T-helper 17 cell (primary cell): Measurements from ENCODE around the gene CD46. TPM values are rescaled to one million over a fixed set of nuclear protein-coding genes. Genes with fewer than 3 reads are reported as not detected.

ENCODE experiments used
- ATAC-seq: fragments of 150-1000 bp; cut with Tn5 transposase; 2 replicates; pipeline ENCODE4 v1.10.0; 2021; ENCODE audit warnings: mild to moderate bottlenecking, moderate library complexity
- DNase-seq, 3 donors: peaks; one replicate each; pipeline versions ENCODE4 v3.0.0 to v3.0.0-alpha.2; 2020 to 2021
- H3K9me3 ChIP-seq: one replicate; pipeline ENCODE4 v1.7.0; 2013; ENCODE audit warnings: low read length, mild to moderate bottlenecking; ENCODE audit not compliant: control insufficient read depth, poor library complexity, severe bottlenecking
- H3K27ac Mint-ChIP-seq: one replicate; pipeline ENCODE4 v1.8.0; 2022; ENCODE audit warnings: mild to moderate bottlenecking, moderate library complexity, mixed read lengths
- H3K27me3 Mint-ChIP-seq: one replicate; pipeline ENCODE4 v1.8.0; 2022; ENCODE audit warnings: mixed read lengths
- H3K36me3 Mint-ChIP-seq: one replicate; pipeline ENCODE4 v1.8.0; 2022; ENCODE audit warnings: low read depth, mixed read lengths
- H3K4me1 Mint-ChIP-seq: one replicate; pipeline ENCODE4 v1.8.0; 2022; ENCODE audit warnings: mild to moderate bottlenecking, mixed read lengths
- H3K4me3 Mint-ChIP-seq: one replicate; pipeline ENCODE4 v1.8.0; 2022; ENCODE audit warnings: mild to moderate bottlenecking, moderate library complexity, mixed read lengths
- total RNA-seq, 4 donors: library from RNA in 2 of 4; stranded (reverse) in 2 of 4; gene quantifications; one replicate each; pipeline ENCODE4 v1.2.3 and lab custom pipeline; 2022 to 2026

The CD46 gene
- total RNA-seq, 2 donors from 2014 or later = 114 to 133 TPM

GRCh38 chr1:207836591-207837347, 84.9 kb downstream of the CD46 start:
- Mint-ChIP-seq H3K4me1 (peaks cover 69% of the 10 kb centered on the region), H3K27ac (peak overlapping the region; percentile 88), H3K36me3 (peaks cover 2% of the 10 kb centered on the region), H3K4me3 (no peak overlapping the region), H3K27me3 (no peaks in the 10 kb centered on the region)
- H3K9me3 ChIP-seq = no peaks in the 10 kb centered on the region
- ATAC-seq = no peak
- DNase-seq = no peak

GRCh38 chr1:207837673-207838072, 85.8 kb downstream of the CD46 start:
- Mint-ChIP-seq H3K4me1 (peaks cover 61% of the 10 kb centered on the region), H3K27ac (peak overlapping the region; percentile 88), H3K4me3 (no peak overlapping the region), H3K27me3 (no peaks in the 10 kb centered on the region), H3K36me3 (peaks cover 2% of the 10 kb centered on the region)
- ATAC-seq = no peak
- no peak for DNase-seq
- H3K9me3 ChIP-seq = no peaks in the 10 kb centered on the region

GRCh38 chr1:207838156-207839082, 86.6 kb downstream of the CD46 start:
- peaks cover 2% of the 10 kb centered on the region for H3K36me3 Mint-ChIP-seq
- peaks cover 60% of the 10 kb centered on the region for H3K4me1 Mint-ChIP-seq
- ATAC-seq (no peak), DNase-seq (no peak)
- peak overlapping the region; percentile 88 for H3K27ac Mint-ChIP-seq
- H3K27me3 Mint-ChIP-seq = no peaks in the 10 kb centered on the region
- no peak overlapping the region for H3K4me3 Mint-ChIP-seq
- no peaks in the 10 kb centered on the region for H3K9me3 ChIP-seq

- no peaks in the 10 kb centered on the region for H3K9me3 ChIP-seq
- Mint-ChIP-seq H3K27me3 (no peaks in the 10 kb centered on the region), H3K27ac (peak overlapping the region; percentile 88), H3K4me1 (peaks cover 61% of the 10 kb centered on the region), H3K36me3 (peaks cover 7% of the 10 kb centered on the region), H3K4me3 (no peak overlapping the region)
- DNase-seq = no peak
- no peak for ATAC-seq
Measured at GRCh38 chr1:207839083-207839413, 87.2 kb downstream of the CD46 start.

- ATAC-seq = no peak
- H3K9me3 ChIP-seq = no peaks in the 10 kb centered on the region
- DNase-seq = no peak
- peaks cover 10% of the 10 kb centered on the region for H3K36me3 Mint-ChIP-seq
- H3K27ac Mint-ChIP-seq = peak overlapping the region; percentile 24
- H3K4me1 Mint-ChIP-seq = peaks cover 60% of the 10 kb centered on the region
- no peak overlapping the region for H3K4me3 Mint-ChIP-seq
- H3K27me3 Mint-ChIP-seq = no peaks in the 10 kb centered on the region
Measured at GRCh38 chr1:207840380-207840779, 88.5 kb downstream of the CD46 start.

GRCh38 chr1:207841293-207841692, 89.4 kb downstream of the CD46 start:
- Mint-ChIP-seq H3K27ac (no peak overlapping the region), H3K36me3 (peaks cover 11% of the 10 kb centered on the region), H3K4me1 (peaks cover 60% of the 10 kb centered on the region), H3K4me3 (no peak overlapping the region), H3K27me3 (no peaks in the 10 kb centered on the region)
- H3K9me3 ChIP-seq = no peaks in the 10 kb centered on the region
- no peak for DNase-seq
- no peak for ATAC-seq

GRCh38 chr1:207841901-207842300, 90.0 kb downstream of the CD46 start:
- DNase-seq (no peak), ATAC-seq (no peak)
- peaks cover 11% of the 10 kb centered on the region for H3K36me3 Mint-ChIP-seq
- H3K9me3 ChIP-seq = no peaks in the 10 kb centered on the region
- H3K27me3 Mint-ChIP-seq = no peaks in the 10 kb centered on the region
- peaks cover 54% of the 10 kb centered on the region for H3K4me1 Mint-ChIP-seq
- H3K4me3 Mint-ChIP-seq = no peak overlapping the region
- peak overlapping the region; percentile 16 for H3K27ac Mint-ChIP-seq

GRCh38 chr1:207842506-207842905, 90.7 kb downstream of the CD46 start:
- peak overlapping the region; percentile 69 for H3K27ac Mint-ChIP-seq
- ATAC-seq (no peak), DNase-seq (no peak)
- H3K27me3 Mint-ChIP-seq = no peaks in the 10 kb centered on the region
- peak overlapping the region; percentile 28 for H3K4me3 Mint-ChIP-seq
- peaks cover 11% of the 10 kb centered on the region for H3K36me3 Mint-ChIP-seq
- no peaks in the 10 kb centered on the region for H3K9me3 ChIP-seq
- H3K4me1 Mint-ChIP-seq = peaks cover 50% of the 10 kb centered on the region

GRCh38 chr1:207844371-207844770, 92.5 kb downstream of the CD46 start:
- no peaks in the 10 kb centered on the region for H3K27me3 Mint-ChIP-seq

More at GRCh38 chr1:207844371-207844770, 92.5 kb downstream of the CD46 start:
- Mint-ChIP-seq H3K4me3 (no peak overlapping the region), H3K36me3 (peaks cover 9% of the 10 kb centered on the region), H3K4me1 (peaks cover 50% of the 10 kb centered on the region), H3K27ac (peak overlapping the region; percentile 78)
- DNase-seq = no peak
- H3K9me3 ChIP-seq = no peaks in the 10 kb centered on the region
- no peak for ATAC-seq

Other genes starting within 250 kb of the CD46 start
- under 1 TPM in 1 of 2 donors, not detected in 1; 0.81 TPM for gene CR1L, start 106.9 kb upstream of the CD46 start, total RNA-seq
- gene CD34, start 159.1 kb downstream of the CD46 start, total RNA-seq = under 1 TPM in 1 of 2 donors, not detected in 1; 0.20 TPM